ENCODE data around the gene CFAP141. TPM values are rescaled to one million over a fixed set of nuclear protein-coding genes. Genes with fewer than 3 reads are reported as not detected.

CFAP141 gene
- total RNA-seq, 1 experiment from 2014 or later = not detected

DNA sequence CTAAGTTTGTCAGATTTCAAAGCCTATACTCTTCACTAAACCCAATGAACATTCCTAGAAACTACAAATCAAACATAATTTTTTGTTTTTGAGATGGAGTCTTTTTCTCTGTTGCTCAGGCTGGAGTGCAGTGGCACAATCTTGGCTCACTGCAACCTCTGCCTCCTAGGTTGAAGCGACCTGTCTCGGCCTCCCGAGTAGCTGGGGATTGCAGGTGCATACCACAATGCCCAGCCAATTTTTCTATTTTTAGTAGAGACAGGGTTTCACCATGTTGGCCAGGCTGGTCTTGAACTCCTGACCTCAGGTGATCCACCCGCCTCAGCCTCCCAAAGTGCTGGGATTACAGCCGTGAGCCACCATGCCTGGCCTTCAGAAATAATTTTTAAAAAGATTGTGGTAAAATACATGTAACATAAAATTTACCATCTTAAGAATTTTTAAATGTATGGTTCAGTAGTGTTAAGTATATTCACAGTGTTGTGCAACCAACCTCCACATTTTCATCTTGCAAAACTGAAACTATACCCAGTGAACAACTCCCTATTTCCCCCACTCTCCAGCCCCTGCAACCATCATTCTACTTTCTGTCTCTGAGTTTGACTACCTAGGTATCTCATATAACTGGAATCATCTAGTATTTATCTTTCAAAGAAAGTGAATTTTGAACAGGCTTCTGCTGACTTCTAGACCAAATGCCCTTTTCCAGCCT is 2.7 kb upstream of the CFAP141 start:
- DNase-seq (ENCODE audit: low read depth) = no peak

- DNase-seq (ENCODE audit: low read depth) = no peak
Measured at GRCh38 chr1:154207262-154207661, 1.1 kb upstream of the CFAP141 start.

- peak; percentile 30 for DNase-seq (ENCODE audit: low read depth)
Measured at GRCh38 chr1:154205778-154206177, 355 bp downstream of the CFAP141 start.

DNA sequence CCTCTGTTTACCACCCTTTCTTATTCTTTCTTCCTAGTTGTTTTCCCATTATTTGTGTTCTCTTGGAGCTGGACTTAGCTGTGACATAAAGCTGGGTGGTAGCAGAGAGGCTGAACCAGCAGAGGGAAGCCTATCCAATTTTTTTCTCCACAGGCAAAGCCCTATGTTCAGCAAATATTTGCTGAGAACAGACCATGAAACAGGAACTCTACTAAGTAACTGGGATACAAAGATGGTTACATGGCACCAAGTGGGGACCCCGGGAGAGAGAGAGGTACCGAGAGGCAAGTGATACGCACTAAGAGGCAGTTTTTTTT is 6.6 kb downstream of the CFAP141 start:
- DNase-seq (ENCODE audit: low read depth) = no peak

GRCh38 chr1:154198756-154199562 is 7.2 kb downstream of the CFAP141 start:
- DNase-seq (ENCODE audit: low read depth) = peak; percentile 44

DNA sequence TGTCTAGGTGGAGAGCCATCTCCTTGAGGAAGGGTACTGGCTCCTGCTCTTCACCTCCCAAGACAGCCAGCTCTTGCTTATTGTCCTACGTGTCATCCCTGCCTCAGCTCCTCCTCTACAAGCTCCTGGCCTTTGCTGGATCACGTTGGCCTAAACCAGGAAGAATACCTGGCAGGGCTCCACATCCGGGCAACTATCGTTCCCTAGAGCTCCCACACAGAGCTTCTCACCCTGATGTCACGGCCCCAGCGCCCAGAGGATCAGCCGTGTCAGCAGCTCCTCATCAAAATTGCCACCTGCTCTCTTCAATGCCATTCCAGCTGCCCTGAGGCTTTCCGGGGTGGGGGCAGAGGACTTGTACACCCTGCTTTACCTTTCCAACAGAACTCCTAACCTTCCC is 12.3 kb downstream of the CFAP141 start:
- peak; percentile 35 for DNase-seq (ENCODE audit: low read depth)

- DNase-seq (ENCODE audit: low read depth) = no peak
Measured at GRCh38 chr1:154192476-154192875, 13.7 kb downstream of the CFAP141 start.

GRCh38 chr1:154191990-154192461 is 14.1 kb downstream of the CFAP141 start, which contains the start of gene TPM3:
Gene TPM3 (minus strand): TSS chr1:154192100. CDS start chr1:154192018, 82 bp downstream.
- no peak for DNase-seq (ENCODE audit: low read depth)

- DNase-seq (ENCODE audit: low read depth) = no peak
Measured at GRCh38 chr1:154190550-154190949, 15.6 kb downstream of the CFAP141 start.

- DNase-seq (ENCODE audit: low read depth) = no peak
Measured at GRCh38 chr1:154186852-154187501, 19.2 kb downstream of the CFAP141 start.

DNA sequence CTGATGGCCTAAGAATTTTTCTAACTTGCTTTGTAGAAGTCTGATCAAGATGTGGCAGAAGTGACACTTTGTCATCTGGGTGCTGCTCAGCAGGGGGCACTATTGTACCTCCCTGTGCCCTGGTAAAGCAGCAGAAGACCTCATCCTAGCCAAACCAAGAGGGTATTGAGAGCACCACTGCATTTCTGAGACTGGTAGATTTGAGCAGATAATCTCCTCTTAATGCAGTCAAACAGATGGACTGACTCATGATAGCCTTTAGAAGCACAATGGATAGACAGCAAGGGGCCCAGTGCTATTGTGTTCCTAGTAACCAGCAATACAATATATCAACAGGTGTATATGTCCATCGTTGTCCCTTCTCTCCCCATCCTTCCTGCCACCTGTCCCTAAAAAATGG is 20.0 kb downstream of the CFAP141 start:
- peak; percentile 62 for DNase-seq (ENCODE audit: low read depth)

GRCh38 chr1:154183046-154183915 is 22.9 kb downstream of the CFAP141 start:
- DNase-seq (ENCODE audit: low read depth) = peak; percentile 99

DNA sequence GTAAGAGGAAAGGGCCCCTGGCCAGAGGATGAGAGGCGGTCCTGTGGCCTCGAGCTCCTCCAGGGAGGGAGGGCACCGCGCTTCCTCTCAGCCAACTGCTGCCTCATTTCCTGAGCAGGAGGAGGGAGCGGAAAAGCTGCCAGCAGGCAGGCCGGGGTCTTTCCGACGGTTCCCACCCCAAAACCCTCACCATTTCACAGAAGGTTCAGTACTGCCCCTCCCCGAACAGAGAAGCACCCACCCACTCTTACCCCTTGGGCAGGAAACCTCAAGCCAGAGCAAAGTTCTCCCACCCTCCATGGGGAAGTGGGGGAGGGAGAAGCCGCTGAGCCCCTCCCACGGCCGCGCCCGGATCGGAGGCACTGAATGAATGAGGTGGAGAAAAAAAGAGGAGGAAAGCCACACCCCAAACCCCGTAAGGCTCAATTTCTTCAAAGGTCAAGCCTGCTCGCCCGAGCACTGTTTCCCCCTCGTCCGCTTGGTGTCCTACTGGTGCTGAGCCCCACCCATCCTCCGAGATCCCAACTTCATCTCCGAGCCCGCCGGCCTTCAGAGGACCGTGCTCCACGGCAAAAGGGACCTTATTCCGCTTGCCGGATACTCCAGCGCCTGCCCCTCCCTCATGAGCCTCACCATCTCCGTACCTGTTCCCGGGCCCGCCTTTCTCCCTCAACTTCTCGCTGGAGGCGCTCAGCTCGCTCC is 23.6 kb downstream of the CFAP141 start:
- DNase-seq (ENCODE audit: low read depth) = peak; percentile 83

- DNase-seq (ENCODE audit: low read depth) = no peak
Measured at GRCh38 chr1:154181944-154182343, 24.2 kb downstream of the CFAP141 start.

- DNase-seq (ENCODE audit: low read depth) = no peak
Measured at GRCh38 chr1:154179946-154180687, 26.0 kb downstream of the CFAP141 start.

DNA sequence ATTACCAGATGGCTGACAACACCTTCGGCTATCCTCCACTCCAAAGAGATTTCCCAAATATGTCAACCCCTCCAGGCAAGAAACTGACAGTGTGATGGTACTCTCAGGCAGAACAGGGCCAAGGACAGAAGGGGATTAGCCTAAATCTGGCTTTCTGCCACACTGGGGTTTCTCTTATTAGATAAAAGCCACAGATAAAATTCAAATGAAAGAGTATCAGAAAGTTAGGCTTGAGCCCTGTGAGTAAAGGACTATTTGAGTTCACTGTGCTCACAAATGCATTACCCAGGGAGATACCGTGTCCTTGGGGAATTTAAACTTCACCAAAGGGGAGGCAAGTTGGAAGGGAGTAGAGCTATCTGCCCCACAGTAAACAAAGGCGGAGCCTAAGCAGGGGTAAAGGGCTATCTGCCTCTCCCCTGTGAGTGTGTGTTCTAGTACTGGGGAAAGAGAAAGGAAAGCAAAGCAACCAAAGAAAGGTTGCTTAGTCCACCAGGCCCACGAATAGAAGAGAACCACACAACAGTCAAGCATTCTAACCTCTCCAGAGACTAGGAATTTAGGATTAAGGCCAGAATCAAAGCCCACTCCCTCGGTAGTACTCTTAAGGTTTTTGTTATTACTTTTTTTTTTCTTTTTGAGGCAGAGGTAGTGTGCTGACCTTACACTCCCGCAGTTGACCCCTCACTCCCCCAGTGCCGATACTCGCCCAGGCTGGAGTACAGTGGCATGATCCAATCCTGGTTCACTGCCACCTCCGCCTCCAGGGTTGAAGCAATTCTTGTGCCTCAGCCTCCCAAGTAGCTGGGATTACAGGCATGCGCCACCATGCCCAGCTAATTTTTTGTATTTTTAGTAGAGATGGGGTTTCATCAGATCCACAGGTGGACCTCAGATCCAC is 27.0 kb downstream of the CFAP141 start:
- DNase-seq (ENCODE audit: low read depth) = no peak

- no peak for DNase-seq (ENCODE audit: low read depth)
Measured at GRCh38 chr1:154178013-154178412, 28.1 kb downstream of the CFAP141 start.

DNA sequence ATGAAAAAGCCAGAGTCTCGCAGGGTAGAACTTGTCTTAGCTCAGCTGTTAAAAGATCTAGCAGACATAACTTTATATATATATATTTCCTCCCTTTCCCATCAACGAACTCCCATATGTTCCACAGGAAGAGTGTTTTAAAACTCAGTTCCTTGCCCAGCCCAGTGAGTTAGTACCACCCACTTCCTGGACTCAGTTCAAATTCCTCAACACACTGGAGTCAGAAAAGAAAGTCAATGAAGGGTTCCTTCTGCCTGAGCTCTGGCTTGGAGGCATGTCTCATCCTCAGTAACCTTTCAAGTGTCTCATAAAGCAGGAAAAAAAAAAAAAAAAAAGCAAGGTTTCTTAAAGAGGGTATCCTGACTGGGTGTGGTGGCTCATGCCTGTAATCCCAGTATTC is 29.8 kb downstream of the CFAP141 start:
- DNase-seq (ENCODE audit: low read depth) = peak; percentile 26

DNA sequence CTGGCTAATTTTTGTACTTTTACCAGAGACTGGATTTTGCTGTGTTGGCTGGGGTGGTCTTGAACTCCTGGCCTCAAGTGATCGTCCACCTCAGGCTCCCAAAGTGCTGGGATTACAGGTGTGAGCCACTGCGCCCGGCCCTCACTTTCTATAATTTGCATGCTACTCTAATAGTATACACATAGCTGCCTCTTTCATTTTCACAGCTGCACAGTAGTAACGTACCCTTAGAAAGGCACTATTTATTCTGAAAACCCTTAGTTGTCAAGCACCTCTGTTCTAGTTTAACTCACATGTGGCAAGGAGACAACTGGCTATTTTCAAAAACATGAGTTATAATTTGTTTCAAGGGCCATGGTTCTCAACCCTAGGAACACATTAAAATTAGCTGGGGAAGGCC is 31.5 kb downstream of the CFAP141 start:
- no peak for DNase-seq (ENCODE audit: low read depth)
